Anterior cingulate cortex (tissue), 58 donors: ENCODE data around the gene GNAI3.

ENCODE experiments used
- DNase-seq, 58 donors: peaks; one replicate each; lab custom pipeline; 2025; lab: John Stamatoyannopoulos, UW

GNAI3 gene

DNA sequence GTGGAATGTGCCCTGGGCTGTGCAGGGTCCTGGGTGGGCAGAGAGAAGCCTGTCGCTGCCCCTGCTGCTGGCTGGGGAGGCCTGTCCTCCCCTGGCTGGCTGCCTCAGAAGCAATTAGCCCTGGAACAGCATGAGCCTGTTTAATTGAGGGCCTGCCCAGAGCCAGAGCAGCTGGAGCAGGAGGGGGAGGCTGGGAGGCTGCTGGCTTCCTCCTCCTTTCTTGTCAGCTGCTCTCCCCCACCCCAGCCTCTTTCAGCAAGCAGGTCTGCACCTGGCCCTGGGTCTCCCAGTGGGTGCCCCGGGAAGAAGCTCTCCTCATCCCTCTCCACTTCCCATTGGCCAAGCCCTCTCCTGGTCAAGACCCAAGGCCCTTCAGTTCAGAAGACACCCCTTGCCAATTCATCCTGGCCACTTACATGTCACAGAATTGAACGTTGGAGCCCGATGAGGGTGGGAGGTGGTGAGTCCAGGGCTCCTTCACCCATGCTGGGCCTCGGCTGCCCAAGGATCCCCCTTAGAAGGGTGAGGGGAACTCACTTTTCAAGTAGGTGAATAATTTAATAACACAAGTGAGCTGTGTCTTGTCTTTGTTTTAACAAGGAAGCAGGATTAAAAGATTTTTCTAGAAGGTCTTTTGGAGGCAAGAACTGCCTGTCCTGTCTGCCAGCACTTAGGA is 84.4 kb downstream of the GNAI3 start:
- peak in 49 of 58 donors; percentile 33 to 81 (median 58) for DNase-seq

DNA sequence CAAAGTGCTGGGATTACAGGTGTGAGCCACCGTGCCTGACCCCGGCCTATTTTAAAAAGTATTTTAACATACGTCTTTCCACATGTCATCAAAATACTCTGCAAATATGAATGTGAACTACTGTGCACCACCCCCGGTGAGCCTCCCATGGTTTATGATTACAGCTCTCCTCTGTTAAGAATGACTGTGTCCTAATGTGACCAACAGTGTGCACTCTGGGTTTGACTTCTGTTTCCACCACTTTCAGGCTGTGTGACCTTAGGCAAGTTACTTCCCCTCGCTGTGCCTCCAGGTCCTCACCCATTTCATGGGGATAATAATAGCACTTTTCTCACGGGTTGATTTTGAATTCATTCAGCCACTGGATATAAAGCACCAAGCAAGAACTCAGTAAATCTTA is 85.9 kb downstream of the GNAI3 start:
- DNase-seq: no peak

DNA sequence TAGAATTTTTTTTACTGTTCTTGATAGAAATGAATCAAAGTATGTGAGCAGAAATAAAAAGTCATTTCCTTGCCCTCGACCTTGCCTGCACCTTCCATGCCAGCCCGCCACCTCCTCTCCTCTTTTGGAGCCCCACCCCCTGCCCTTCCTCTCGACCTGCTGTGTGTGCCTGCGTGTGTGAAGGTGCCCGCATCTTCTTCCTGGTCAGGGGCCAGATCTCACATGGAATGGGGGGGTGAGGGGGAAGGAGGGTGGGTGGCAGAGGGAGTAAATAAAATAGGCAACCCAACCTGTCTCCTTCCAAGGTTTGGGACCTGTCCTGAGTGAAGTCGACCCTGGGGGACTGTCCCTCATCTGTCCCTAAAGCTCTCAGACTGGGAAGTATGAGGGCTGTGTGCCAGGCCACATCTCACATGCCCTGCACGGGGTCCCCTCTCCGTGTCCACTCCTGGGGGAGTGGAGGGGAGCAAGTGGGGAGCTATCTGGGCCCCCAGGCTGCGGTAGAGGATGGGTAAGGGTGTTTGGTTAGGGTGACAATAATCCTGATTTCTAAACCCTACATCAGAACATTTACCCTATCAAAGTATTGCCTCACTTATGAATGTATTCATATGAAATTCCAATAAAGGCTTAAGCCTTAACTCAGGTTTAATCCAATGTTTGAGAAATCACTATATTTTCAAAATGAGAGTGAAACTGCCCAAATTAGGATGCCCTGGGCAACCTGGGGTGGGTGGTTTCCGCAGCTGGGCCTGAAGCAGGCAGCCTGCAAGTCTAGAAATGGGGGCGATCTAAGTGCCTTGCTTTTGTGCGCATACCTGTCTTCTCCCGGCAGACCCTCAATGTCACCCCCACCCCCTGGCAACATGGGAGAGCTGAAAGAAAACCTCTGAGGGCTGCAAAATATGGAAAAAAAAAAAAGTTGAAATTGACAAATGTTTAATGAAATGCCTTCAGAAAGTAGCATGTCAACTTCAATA is 86.6 kb downstream of the GNAI3 start:
- DNase-seq: no peak

DNA sequence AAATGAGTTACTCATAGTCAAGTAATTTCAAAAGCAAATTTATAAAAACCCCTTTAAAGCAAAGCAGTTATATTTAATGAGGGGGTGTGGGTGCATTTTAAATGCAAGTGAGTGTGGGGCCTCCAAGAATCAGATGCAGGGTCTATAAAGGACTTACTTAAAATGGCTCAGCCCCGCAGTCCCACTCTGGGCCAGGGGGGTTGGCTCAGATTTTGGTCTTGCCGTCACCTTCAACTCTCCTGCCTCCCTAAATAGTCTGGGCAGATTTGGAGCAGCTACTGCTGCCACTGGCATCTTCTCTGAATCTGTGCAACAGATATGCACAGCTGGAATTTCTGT is 87.4 kb downstream of the GNAI3 start:
- DNase-seq: no peak

DNA sequence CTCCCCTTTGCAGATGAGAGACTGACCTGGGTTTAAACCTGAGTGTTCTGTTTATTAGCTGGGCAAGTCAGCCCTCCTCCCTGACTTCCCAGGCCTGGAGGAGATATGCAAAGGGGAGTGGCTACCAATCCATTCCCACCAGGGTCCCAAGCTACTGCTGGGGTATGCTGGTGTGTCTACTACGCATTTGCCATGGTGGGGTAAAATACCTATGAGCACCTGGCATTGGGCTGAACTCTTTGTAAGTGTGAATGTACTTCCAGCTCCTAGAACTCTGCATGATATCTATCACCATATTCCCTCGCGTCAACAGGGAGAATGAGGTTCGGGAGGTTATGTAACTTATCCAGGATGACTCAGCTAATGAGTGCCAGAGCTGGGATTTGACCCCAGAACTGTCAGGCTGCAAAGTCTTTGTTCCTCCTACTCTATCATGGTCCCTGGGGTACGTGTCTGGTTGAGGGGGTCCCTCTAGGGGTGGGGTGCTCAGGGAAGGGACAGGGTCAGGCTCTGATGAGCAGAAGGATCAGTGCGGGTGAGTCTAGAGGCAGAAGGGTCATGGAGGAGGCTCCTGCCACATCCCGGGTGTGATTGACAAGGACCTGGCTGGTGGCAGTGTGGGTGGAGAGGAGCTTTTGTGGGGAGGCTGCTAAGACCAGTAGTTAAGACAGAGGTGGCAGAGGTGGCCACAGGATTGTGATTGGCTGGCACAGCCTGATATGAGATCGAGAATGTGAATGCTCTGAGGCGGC is 88.0 kb downstream of the GNAI3 start:
- no peak for DNase-seq

DNA sequence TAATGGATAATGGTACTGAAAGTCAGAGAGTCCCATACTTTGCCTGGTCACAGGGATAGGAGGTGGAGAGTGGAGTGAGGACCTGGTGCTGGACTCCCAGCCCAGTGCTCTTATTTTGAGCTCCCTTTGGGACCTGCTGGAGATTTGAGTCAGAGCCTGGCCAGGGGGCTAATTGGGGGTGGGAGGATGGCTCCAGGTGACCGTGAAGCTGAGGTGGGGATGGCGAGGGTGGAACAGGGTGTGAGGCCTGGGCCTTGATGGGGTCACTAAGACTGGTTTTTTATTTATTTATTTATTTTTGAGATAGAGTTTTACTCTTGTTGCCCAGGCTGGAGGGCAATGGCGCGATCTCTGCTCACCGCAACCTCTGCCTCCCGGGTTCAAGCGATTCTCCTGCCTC is 89.0 kb downstream of the GNAI3 start:
- no peak for DNase-seq

DNA sequence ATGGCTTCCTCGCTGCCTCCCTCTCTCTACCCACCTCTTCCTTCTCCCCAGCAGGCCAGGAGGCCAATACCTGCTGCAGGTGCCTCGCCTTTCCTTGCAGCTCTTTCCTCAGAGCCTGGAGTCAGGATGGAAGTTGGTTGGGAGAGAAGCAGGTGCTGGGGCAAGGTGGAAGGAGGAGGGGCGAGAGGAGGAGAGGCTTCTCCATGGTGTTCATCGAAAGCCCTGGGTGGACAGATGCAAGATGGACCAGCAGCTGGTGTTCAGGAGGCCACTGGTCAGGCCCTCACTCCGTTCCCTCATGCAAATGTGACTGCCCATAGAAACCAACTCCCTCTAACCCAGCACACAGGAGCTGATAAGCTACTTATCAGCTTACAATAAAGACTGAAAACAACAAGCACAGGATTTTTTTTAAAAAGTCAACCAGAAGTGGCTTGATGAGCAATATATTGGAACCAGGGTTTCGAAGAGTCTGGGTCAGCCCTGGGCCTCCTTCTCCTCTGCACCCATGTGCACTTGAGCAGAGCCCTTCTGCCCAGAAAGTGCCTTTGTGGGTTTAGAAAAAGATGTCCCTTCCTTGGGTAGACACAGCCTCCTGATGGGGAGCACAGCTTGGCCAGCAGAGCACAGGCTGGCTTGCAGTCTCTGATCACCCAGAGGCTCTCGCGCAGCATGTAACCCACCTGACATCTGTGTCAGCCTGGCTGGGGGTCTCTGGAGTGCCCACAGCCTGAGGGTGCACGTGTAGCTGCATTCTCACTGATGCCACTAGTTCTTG is 90.8 kb downstream of the GNAI3 start:
- no peak for DNase-seq

DNA sequence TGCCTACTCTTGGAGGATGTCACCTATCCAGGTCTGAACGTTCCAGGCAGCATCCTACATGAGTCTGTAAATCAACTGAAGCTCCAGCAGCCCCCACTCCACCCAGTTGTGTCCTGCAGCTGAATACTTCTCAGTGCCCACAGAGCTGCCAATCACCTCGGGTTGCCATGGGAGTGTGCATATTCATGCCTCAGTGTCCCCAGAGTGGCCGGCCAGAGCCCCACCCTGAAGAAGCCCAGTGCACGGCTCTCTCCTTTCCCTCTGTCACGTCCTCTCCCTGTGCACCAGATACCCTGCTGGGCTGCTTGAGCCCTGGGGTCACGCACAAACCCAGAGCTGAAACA is 91.4 kb downstream of the GNAI3 start:
- DNase-seq: no peak

DNA sequence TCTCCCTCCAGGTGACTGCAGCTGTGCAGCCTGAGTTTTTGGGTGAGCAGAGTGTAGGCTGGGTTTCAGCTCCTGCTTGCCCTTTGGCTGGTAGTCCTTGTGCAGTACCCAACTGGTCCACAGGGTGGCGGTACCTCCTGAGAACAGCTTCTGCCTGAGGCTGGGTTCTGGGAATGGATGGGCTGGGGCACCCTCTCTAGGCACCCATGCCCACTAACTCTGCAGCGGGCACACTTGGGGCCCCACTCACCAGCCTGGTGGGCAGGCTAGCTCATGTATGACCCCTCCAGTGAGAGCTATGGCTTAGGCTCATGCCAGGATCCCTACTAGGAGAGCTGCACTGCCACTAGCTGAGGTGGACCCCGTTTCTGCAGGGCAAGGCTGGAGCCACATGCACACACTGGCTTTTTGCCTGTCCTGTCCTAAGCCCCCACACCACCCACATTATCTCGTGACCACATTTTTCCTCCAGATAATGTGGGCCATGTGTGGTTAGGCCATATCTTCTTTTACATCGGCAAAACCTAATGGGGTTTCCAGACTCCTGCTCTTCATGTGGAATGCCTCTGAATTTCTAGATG is 92.0 kb downstream of the GNAI3 start:
- DNase-seq: peak in 53 of 58 donors; percentile 24 to 93 (median 67)

DNA sequence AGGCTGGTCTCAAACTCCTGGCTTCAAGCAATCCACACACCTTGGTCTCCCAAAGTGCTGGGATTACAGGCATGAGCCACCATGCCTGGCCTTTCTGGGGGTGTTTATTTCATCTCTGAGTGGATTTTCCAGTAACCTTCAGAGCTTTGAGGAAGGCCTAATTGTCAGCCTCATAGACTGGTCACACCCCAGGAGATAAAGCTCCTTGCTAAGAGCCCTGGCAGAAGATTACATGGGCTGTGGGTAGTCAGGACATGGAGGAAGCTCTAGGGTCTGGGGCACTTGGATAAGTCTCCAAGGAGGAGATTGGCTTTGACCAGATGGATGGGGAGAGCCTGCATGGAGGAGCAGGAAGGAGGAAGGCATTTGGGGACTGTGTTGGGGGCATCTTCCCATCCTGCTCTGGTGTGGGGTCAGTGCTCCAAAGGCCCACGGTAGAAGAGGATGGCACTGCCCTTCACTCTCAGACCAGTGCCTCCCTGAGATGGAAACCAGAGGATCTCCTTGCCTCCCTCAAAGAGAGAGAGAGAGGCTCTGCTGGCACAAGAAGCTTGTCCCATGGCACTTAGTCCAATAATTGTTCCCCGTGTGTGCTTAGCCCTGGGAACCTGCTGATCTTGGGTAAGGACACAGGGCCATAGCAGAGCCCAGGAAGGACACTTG is 92.8 kb downstream of the GNAI3 start:
- DNase-seq: no peak

DNA sequence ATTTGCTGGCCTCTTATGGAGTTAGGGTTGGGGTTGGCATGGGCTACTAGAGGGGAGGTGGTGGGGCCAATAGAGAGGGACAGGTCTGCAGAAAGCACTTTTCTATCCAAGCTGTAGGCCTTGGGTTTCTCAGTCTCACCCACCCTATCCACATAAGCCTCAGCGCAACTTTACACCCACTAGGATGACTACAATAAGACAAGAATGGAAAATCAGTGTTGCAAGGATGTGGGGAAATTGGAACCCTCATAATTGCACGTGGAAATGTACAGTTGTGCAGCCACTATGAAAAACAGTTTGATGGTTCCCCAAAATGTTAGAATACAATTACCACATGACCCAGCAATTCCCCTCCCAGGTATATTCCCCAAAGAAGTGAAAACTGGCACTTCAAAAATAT is 93.4 kb downstream of the GNAI3 start:
- no peak for DNase-seq

DNA sequence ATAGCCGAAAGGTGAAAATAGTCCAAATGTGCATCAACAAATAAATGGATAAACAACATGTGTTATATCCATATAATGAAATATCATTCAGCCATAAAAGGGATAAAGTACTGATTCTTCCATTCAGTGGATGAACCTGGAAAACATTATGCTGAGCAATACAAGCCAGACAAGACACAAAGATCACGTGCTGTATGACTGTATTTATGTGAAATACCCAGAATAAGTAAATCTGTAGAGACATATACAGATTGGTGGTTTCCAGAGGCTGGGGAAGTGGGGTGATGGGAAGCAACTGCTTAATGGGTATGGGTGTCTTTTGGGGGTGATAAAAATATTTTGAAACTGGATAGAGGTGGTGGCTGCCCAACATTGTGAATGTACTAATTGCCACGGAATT is 94.2 kb downstream of the GNAI3 start:
- DNase-seq: no peak

DNA sequence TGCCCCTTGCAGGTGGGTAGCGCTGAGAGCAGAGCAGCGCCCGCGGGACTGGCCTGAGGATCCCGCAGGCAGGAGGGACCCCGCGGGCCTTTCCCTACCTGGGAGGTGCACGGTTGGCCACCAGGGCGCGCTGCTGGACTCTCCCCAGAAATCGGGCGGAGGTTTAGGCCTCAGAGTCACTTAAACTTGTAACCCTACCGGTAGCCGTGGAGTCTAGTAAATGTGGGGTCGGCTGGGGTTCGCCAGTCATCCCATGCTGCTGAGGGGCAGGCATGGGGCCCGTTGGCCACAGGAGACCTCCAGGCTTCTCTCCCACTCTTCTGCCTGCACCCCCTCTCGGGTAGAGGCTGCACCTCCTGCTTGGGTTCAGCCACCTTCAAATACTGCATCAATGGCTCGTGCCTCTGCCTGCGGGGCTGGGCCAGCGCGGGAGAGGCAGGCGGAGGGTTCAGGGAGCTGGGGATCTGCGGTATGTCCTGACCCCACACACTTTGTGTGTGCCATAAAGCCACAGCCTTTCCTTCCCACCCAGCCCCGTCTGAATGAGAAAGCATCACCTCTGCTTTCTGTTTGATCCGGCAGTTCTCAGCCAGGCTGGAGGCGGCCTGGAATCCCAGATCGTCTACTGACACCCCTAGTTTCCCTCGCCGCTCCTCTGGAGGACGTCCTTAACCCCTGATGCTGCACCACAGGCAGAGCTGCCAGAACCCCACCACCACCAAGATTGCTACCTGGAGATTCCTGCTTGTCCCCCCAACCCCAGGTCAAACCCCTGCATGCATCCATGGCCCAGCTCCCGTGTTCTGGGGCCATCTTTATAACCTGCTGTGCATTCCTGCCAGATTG is 95.2 kb downstream of the GNAI3 start:
- DNase-seq: peak in 32 of 58 donors; percentile 16 to 73 (median 42)

DNA sequence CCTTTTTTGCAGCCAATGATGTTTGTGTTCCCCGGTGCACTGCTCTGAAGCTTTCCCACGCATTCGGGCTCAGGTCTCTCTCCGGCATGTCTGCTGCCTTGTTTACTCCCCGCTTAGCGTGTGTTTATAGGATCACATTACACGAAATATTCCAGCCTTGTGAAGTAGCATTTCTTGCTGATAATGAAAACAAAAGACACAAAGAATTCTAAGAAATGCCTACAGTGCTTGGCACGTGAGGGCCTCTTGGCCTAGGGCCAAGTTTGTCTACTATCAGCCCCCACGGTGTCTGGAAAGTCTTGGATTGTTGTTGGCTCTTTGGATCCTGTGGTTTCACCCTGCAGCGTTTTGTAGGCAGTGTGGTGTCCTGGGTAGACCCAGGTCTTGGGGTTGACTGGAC is 96.3 kb downstream of the GNAI3 start:
- DNase-seq: no peak

DNA sequence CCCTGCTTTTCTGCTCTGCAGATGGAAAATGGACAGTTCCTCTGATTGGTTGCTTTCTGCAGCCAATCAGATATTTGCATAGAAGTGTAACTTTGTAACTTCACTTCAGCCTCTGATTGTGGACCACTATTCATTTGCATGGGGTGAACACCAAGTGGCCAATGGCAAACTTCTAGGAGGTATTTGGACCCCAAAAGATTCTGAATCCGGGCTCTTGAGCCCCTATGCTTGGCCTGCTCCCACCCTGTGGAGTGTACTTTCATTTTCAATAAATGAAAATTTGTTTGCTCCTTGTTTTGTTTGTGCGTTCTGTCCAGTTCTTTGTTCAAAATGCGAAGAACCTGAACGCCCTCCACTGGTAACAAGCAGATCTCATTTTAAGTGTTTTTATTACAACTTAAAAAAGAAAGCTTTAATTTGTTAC is 101.1 kb downstream of the GNAI3 start:
- peak in 2 of 58 donors; percentile 23 to 32 for DNase-seq

DNA sequence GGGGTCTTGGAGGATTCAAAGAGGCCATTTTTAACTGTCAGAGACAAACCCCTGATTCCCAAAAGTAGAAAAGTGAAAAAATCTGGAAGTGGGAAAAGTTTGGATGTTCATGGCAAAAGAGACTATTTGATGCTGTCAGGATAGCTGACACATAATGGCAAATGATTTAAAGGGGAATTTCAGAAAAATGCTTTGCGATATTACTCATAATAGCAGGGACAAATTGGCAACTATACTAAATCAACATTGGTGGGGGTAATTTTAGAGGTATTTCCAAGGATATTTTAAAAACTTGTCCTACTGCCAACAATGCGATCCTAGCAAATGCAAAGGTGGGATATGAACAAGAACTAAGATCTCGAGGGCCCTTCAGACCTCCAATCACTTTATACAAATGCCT is 102.2 kb downstream of the GNAI3 start:
- DNase-seq: no peak

DNA sequence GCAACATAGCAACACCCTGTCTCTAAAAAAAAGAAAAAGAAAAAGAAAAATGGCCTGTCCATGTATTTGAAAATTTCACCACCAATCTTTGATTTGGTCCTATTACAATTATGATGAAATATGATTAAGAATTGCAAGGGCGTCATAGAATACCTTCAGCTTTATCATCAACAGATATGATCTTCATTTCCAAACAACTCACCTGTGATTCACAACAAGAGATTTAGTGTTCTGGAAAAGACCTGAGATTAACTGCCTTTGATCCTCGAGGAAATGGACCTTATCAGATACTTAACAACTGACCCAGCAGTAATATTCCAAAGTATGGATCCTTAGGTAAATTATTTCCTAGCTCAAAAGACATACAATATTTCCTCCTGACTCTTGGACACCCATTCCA is 104.0 kb downstream of the GNAI3 start:
- DNase-seq: no peak

DNA sequence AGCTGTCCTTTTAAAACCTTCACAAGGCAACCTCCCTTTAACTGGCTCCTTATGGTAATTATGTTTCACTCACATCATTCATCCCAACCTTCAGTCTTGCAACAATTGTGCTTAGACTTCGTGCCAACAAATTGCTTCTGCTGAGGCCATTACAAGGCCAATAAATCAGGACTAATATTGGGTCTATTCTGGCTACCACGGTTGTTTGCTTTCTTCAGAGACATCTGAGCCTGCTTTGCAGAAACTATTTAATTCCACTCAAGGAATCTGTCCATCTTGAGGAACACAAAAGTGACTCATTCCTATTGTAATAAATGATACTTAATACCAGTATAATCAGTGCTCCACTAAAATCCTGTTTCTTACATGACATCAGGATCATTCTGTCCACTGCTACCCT is 104.9 kb downstream of the GNAI3 start:
- DNase-seq: no peak

DNA sequence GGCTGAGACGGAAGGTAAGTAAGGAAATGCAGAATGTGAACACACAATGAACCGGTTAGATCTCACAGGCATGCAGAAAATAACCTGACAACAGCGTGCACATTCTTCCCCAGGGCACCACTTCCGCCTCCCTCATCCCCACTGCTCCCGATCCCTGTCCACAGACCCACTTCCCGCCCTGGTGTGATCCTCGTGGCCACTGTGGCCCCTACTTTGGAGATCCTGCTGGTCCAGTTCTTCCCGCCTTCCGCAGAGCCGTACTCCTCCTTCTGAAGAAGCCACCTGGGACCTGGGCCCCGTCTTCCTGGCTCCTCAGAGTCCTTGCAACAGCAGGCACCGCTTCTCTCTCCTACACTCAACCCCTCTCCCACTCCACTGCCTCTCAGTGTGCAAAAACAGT is 106.1 kb downstream of the GNAI3 start:
- DNase-seq: no peak
